GM19193 (cell line): ENCODE data around the gene DSCAML1.

Experiments used
- POLR2A ChIP-seq: IDR thresholded peaks from 4 replicates; pipeline ENCODE4 v1.6.1; 2011; ENCODE audit not compliant: insufficient read depth, insufficient read length; ENCODE audit errors: extremely low read depth

Gene DSCAML1

DNA sequence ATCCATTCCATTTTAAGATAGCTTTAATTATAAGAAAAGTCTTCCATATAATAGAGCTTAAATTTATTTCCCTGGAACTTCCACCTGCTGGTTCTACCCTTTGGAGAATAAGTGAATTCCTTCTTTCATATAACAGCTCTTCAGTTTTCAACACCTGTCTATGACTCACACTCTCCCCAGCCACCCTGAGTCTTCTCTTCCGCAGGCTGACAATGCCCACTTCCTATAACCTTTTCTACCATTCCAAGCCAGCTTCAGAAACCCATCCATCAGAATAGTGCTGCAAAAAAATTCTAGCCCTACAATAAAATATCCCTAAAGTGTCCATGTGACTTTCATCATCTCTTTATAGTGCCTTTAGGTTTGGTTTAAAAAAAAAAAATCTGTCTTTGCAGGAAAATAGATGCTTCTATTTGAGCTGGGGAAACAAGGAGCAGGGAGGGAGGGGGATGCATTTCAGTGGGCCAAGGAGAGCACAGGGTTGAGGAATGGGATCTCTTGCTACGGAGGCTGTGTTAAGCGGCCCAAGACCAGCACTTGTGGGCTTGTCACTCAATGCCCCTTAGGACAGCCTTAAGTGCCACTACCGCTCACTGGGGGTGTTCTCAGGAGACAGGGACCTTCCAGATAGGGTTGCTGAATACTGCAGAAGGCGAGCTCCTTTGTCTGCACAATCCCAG is 178.6 kb downstream of the DSCAML1 start:
- no peak for TF ChIP-seq POLR2A

DNA sequence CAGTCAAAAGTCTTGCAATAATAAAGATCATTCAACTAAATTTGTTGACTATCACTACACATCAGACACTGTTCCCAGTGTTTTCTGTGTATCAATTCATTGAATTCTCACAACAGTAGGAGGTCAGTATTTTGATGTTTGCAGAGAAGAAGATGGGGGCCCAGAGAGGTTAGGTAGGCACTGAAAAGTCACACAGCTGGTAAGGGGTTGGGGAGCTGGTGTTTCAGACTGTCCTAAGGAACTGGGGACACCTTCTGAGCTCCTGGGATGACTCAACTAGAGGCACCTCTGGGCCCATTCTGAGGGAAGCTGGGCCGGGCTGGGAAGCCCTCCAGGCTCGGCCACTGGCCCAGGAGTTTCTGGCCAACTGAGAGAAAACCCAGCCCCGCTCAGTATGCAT is 180.0 kb downstream of the DSCAML1 start:
- TF ChIP-seq POLR2A: no peak

DNA sequence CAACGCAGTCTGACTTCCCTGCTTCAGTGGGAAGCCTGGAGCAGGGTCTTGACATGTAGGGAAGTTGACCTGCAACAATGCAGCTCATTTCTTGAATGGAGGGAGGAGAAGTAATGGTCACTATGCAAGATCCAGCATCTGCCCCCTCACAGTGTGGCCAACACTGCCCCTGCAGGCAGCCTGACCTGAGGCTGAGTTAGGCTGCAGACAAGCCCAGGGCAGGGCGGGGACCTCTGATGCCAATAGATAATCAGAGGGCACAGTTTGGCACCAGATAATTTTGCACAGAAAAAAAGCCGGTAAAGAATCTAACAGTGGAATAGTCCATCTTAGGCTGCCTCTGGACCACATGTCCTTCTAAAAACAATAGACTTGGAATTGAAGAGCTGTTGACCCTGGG is 182.3 kb downstream of the DSCAML1 start:
- TF ChIP-seq POLR2A: no peak

DNA sequence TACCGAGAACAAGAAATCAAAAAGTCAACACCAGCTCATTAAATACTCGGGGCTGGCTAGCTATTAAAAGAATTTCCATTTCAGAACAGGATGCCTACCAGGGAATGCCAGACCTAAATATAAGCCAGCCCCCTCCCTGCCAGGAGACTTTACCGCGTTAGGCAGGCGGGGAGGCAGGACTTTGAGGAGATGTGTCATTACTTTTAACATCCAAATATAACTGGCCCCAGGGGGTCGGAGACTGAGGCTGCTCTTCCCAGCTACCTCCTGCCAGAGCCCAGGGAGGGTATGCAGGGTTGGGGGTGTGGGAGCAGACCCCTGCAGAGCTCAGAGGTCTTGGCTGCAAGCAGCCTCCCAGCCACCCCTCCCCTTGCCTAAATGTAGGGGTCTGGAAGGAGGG is 183.5 kb downstream of the DSCAML1 start:
- no peak for TF ChIP-seq POLR2A

DNA sequence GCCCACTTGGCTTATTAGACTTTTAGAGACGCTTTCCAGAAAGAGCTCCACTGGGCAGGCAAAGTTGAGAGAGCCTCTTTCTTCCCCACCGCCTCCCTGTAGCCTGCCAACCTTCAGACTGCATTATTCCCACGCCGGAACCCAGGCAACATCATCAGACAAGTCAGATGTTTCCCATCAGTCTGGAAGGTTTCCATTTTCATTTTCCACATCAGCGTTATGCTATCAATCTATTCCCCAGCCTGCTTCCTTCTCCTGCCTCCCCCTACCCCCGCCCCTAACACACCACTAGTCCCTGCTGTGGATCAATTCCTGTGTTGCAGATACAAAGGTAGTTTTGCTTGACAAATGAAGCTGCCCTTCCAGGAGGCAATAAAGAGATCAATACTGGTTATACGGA is 184.8 kb downstream of the DSCAML1 start:
- TF ChIP-seq POLR2A: no peak

DNA sequence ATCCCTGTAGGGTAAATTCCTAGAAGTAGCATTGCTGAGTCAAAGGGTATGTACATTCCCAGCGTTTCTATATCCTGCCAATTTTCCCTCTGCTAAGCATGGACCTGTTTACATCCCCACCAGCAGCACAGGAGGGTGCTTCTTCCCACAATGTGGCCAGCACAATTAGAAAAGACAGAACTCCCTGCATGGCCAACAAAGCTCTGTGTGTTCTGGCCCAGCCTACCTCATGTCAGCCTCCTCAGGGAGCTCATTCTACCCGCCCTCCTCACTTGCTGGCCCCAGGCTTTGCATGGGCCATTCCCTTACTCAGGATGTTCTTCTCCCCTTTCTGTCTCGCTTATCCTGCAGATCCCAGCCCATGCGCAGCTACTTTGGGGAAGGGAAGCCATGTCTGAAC is 186.1 kb downstream of the DSCAML1 start:
- TF ChIP-seq POLR2A: no peak

DNA sequence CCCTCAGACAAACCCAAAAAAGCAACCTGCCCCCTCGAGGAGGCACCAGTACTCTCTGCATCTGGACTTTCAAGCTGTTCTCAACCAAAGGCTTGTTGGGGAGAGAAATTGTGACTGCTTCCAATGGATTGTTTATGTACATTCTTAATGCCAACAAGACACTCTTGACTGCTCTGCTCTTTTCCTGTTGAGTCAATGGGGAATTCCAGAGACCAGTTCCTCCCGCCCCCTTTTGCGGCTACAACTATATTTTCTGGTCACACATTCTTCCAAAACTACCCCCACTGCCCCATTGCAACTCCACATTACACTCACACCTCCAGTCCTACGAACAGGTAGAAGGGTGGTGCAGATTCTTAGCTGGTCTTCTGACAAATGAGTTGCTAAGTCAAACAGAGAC is 187.0 kb downstream of the DSCAML1 start:
- TF ChIP-seq POLR2A: no peak

DNA sequence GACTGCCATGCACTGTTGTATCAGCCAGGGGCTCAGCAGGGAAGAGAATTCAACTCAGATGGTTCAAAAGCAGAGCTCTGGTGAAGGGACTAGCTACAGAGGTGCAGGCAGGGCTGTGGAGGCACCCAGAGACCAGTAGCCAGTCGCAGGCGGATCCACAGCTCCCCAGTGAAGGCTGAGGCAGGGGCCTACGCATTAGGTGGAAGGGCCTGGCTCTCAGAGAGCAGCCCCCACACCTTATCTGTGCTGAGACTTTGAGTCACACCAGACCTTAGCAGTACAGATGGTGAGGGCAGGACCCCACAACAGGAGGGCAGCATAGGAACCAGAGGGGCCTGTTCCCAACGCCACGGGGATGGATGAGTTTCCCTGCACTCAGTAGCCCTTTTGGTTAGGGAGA is 189.6 kb downstream of the DSCAML1 start:
- TF ChIP-seq POLR2A: no peak

DNA sequence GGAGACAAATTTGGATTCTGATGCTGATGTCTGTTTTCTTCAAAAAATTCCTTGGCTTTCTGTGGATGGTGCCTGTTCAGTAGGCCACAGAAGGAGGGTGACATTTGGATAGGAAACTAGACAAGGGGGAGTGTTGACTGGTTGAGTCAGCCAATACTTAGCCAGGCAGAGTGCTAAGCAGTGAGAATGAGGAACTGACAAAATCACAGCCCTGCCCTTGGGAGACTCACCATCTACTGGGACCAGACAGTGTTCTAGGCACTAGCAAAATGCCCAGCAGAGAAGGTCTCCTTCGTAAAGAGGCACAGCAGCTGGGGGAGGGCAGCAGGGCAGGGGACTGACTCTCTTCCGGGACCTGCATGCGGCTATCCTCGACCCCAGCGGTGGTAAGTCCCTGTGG is 190.2 kb downstream of the DSCAML1 start:
- no peak for TF ChIP-seq POLR2A

DNA sequence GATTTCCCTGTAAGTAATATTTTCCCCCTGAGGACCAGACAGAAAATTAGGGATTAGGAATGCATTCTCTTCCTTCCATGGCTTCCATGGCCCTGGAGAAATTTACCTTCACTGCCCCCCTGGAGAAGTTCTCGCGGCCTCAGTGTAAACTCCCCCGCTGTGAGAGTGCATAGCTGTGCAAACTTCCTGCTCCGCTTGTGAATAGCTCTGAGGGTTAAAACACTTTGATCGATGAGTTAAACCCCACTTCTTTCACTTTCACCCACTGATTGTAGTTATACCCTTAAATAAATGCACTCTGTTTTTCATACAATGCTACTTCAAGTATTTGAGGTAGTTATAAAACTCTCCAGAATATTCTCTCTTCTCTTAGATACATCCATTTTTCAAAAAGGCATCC is 190.8 kb downstream of the DSCAML1 start:
- no peak for TF ChIP-seq POLR2A

DNA sequence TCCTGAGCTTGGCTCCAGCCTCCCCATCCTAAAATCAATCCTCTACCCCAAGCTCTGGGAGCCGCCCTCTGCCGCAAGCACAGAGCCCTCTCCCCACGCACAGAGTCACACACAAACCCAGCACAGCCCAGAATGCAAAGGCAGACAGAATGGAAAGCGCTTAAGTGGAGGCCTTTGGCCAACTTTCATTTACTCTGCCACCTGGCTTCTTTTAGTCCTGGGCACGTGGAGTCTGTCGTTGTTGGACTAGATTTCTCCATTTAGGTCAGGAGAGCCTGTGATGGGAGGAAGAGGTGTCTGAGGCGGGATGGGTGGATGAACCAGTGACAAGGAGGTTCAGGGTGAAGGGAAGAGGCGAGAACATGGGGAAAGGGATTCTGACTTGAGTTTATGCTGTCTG is 191.7 kb downstream of the DSCAML1 start:
- TF ChIP-seq POLR2A: no peak

DNA sequence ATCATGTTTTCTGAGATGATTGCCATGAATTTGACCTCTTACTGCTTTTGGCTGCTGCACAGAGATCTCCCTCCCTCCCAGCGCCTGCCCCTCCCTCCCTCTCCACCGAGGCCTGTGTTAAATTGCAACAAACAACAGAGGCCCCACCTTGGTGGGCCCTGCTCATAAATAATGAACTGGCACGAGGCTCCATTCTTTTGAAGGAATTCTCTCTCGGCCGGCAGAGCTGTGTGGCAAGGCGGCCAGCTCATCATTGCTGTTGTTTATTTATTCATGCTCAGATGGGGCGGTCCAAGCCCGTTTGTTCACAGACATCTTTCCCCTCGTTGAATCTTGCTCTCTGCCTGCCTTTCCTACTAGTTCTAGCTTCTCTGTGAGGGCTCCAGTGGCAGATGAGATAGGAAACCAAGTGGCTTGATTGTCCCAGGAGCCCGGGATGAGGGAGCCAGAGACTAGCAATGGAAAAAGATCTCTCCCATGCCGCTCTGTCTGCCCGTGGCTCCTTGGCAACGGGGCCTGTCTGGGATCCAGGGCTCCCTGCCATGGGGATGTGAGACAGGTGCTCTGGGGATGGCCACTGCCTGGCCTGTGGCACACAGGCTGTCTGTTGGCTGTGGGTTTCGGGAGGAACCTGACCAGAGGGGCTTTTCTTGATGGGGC is 192.6 kb downstream of the DSCAML1 start:
- TF ChIP-seq POLR2A: no peak

DNA sequence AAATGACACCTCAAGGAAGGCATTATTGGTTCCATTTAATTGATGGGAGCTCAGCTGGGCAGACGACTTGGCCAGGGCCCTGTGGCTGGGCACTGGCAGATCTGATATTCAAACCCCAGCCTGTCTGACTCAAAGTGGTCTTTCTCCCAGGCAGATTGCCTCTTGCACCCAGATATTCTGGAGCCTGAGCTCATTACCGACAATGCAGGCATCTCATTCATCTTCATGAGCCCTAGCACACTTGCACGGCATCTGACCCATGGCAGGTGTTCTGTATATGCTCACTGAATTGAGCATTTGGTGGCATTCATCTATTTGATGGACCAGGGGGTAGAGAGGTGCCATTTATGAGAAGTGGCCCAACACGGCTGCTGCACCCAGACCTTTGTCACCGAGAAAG is 193.1 kb downstream of the DSCAML1 start:
- no peak for TF ChIP-seq POLR2A

DNA sequence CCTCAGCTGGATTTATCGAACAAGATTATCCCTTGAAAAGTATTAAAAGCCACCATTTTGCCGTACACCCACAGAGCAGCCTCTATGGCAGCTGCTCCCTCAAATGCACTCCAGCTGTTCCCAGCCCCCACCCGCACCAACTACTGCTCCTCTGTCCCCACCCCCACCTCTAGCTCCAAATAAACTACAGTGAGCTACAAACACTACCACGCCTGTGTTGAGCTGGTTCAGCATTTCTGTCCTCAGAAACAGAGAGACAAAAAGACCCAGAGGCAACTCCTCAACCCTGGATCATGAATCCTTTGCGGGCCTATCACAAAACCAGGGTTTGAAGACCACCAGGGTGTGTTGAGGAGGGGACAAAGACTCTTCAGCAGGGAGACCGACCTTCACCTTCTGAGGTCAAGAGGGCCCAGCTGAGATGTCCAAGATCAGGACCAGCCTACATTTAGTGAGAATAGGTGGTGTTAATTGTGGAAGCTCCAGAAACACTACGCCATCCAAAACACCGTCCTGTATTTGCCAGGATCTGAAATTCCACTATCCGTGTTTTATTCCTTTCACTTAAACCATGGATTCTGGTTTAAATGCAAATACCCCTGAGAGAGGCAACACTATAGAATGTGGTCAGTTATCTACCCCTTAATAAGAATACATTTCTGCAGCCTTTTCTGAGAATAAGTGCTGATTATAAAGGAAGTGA is 195.9 kb downstream of the DSCAML1 start:
- no peak for TF ChIP-seq POLR2A

DNA sequence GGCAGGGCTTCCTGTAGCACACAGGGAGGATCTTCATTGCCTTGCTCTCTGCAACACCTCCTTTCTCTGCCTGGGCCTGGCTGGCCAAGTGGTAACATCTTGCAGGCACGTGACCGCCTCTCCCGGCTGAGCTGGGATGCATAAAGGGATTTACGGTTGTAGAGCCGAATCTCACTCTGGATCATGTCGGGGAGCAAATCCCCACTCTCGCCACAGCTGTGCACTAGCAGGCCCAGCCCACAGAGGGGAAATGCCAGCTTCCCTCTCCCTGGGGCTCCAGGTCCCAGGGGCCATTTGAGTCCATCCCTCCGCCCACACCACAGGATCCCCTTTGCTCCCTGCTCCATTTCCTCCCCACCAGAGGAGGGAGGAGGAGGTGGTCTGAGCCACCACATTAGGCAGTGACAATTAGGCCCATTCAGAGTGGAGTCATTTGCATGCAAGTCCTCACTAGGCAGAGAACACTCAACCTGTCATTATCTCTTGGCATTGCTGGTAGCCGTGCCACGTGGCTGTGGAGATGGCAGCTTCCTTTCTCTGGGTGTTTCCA is 196.7 kb downstream of the DSCAML1 start:
- no peak for TF ChIP-seq POLR2A

DNA sequence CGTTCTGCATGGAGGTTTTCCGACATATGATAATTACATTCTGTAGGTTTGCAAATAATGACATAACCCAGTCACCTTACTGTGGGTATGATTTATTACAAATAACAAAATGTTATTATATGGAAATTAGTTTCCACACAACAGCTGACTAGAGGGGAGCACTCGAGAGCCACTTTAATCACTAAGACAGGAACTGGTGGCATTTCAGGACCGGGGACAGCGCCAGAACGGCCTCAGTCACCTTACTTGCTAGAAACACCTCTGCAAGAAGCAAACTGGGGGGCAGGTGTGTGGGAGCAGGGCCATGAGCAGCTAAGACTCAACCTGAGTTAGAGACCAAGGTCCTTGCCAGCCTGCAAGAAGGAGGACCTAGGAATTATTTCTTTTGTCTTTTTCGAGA is 199.9 kb downstream of the DSCAML1 start:
- no peak for TF ChIP-seq POLR2A
